ENCODE data around the gene SELENOP. TPM values are rescaled to one million over a fixed set of nuclear protein-coding genes. Genes with fewer than 3 reads are reported as not detected.

SELENOP gene
- total and polyA plus RNA-seq, 7 donors, result 34.3 to 155 (median 96.6) TPM

DNA sequence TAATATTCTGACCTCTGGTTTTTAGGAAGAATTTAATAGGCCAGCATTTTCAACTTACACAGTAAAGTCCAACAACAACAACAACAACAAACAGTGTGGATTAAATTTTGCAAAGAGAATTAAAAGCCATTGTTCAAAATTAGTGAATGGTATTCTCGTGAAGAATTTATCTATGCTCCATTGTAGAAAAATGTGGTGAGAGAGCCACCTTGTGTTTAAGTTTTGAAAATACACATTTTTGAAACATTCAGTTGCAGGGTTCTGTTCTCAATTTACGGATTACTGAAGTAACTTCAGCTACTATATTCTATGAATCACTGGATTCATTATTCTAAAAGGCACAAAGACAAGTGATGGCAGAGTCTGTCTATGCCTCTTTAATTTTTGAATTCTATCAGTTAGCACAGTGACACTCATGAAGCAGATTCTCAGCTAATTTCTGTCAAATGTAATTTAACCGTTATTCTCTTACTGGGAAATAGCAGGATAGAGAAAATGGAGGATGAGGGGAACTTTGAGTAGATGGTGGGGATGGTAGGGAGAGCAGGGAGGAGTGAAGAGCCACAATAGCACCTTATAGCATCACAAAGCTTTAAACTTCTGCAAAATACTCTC, 44.1 kb downstream of the SELENOP start:
- WGBS, 3 donors, result 31 to 42% (median 33%) methylated on average over 3 of the region's 3 CpGs
- Histone ChIP-seq H3K27ac (no peak overlapping the region), H3K9me3 (no peaks in the 10 kb centered on the region), H3K4me3 (no peak overlapping the region), H3K4me1 (no peaks in the 10 kb centered on the region), H3K36me3 (ENCODE audit: insufficient read depth in 1 of 2, low read depth in 1 of 2) (no peaks in the 10 kb centered on the region), H3K27me3 (ENCODE audit: insufficient read depth in 3 of 3, low read length in 2 of 3) (no peaks in the 10 kb centered on the region)
- ATAC-seq (peak in 1 of 4 donors; percentile 74), DNase-seq (no peak)
- TF ChIP-seq, protein P1, sequence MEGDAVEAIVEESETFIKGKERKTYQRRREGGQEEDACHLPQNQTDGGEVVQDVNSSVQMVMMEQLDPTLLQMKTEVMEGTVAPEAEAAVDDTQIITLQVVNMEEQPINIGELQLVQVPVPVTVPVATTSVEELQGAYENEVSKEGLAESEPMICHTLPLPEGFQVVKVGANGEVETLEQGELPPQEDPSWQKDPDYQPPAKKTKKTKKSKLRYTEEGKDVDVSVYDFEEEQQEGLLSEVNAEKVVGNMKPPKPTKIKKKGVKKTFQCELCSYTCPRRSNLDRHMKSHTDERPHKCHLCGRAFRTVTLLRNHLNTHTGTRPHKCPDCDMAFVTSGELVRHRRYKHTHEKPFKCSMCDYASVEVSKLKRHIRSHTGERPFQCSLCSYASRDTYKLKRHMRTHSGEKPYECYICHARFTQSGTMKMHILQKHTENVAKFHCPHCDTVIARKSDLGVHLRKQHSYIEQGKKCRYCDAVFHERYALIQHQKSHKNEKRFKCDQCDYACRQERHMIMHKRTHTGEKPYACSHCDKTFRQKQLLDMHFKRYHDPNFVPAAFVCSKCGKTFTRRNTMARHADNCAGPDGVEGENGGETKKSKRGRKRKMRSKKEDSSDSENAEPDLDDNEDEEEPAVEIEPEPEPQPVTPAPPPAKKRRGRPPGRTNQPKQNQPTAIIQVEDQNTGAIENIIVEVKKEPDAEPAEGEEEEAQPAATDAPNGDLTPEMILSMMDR (IDR thresholded peaks at IDR 0.05), result peak; percentile 67
- intact Hi-C loops (cut with DNase I), result loop anchor here (5.0 to 10.0 kb wide), 6 partner anchors 120 to 915 kb away; partner anchors contain the start of genes FBXO4 (in 1 of the 2) and GHR (in 1 of the 2)

- intact Hi-C loops (cut with DNase I), result loop anchor here in 1 of 2 donors (10.0 kb wide), 3 partner anchors 257 to 837 kb away; partner anchors contain the start of genes FBXO4 and GHR
- DNase-seq (no peak), ATAC-seq (no peak)
- 95 to 98% (median 95%) methylated on average over 1 of the region's 1 CpG for WGBS, 3 donors
- Histone ChIP-seq H3K27me3 (ENCODE audit: insufficient read depth in 3 of 3, low read length in 2 of 3) (no peaks in the 10 kb centered on the region), H3K4me1 (peaks cover 4% of the 10 kb centered on the region), H3K27ac (no peak overlapping the region), H3K4me3 (no peak overlapping the region), H3K36me3 (ENCODE audit: insufficient read depth in 1 of 2, low read depth in 1 of 2) (no peaks in the 10 kb centered on the region), H3K9me3 (no peaks in the 10 kb centered on the region)
- TF ChIP-seq, protein P1 (IDR thresholded peaks at IDR 0.05), result no peak
Observed at GRCh38 chr5:42761791-42762190, 49.9 kb downstream of the SELENOP start.

DNA sequence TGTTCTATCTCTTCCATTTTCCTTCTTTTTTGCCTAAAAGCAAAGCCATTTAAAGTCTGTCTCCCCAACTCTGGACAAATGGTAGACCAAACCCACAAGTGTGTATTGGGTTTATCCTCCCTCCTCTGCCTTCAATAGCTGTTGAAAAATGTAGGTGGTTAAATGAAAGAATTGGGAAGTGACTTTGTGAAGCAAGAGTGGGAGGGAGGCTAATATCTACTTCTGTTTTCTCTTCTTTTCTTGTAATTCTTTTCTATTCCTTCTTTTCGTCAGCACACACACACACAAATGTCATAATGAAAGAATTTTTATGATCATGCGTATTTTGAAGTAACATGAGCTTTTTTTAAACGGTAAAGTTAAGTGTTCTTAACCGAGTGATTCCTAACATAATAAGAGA, 51.3 kb downstream of the SELENOP start:
- no peak for ATAC-seq
- Histone ChIP-seq H3K27ac (no peak overlapping the region), H3K4me1 (peaks cover 4% of the 10 kb centered on the region), H3K4me3 (no peak overlapping the region), H3K36me3 (ENCODE audit: insufficient read depth in 1 of 2, low read depth in 1 of 2) (no peaks in the 10 kb centered on the region), H3K27me3 (ENCODE audit: insufficient read depth in 3 of 3, low read length in 2 of 3) (no peaks in the 10 kb centered on the region), H3K9me3 (no peaks in the 10 kb centered on the region)
- 90 to 93% (median 92%) methylated on average over 4 of the region's 4 CpGs for WGBS, 3 donors
- TF ChIP-seq, protein P1 (IDR thresholded peaks at IDR 0.05), result no peak
- DNase-seq, result no peak
- intact Hi-C loops (cut with DNase I), result loop anchor here in 1 of 2 donors (10.0 kb wide), 3 partner anchors 256 to 836 kb away; partner anchors contain the start of genes FBXO4 and GHR

DNA sequence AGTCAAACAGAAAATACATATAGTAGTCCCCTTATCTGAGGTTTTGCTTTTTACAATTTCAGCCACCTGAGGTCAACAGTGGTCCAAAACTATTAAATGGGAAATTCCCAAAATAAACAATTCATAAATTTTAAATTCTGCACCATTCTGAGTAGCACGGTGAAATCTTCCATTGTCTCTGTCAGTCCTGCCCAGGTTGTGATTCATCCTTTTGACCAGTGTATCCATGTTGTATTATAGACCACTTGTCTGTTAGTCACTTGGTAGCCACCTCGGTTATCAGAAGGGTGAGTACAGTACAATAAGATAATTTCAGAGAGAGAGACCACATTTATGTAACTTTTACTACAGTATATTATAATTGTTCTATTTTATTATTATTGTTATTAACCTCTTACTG, 52.2 kb downstream of the SELENOP start:
- TF ChIP-seq, protein P1 (IDR thresholded peaks at IDR 0.05), result no peak
- Histone ChIP-seq H3K4me3 (no peak overlapping the region), H3K27me3 (ENCODE audit: insufficient read depth in 3 of 3, low read length in 2 of 3) (no peaks in the 10 kb centered on the region), H3K36me3 (ENCODE audit: insufficient read depth in 1 of 2, low read depth in 1 of 2) (no peaks in the 10 kb centered on the region), H3K27ac (no peak overlapping the region), H3K9me3 (no peaks in the 10 kb centered on the region), H3K4me1 (peaks cover 4% of the 10 kb centered on the region)
- no peak for ATAC-seq
- 82 to 93% (median 86%) methylated on average over 2 of the region's 2 CpGs for WGBS, 3 donors
- intact Hi-C loops (cut with DNase I), result no loop called here
- no peak for DNase-seq
